NCI-H69 (cell line): Measurements from ENCODE around the gene SRSF4.
A peak's percentile ranks its signal among the peaks of the same experiment; 100 is the strongest.
"Not testable (repeated sequence)": the region's sequence is repeated elsewhere in the genome, so short reads cannot be mapped to it uniquely, and the experiment has no call there.

ENCODE experiments used
- DNase-seq: peaks from one replicate; lab custom pipeline; 2025; lab: John Stamatoyannopoulos, UW

SRSF4 gene

GRCh38 chr1:29162476-29163138, 19.1 kb downstream of the SRSF4 start:
- no peak for DNase-seq

GRCh38 chr1:29162025-29162424, 19.7 kb downstream of the SRSF4 start:
- peak; percentile 31 for DNase-seq

GRCh38 chr1:29159773-29160172, 21.9 kb downstream of the SRSF4 start:
- DNase-seq, result no peak

DNA sequence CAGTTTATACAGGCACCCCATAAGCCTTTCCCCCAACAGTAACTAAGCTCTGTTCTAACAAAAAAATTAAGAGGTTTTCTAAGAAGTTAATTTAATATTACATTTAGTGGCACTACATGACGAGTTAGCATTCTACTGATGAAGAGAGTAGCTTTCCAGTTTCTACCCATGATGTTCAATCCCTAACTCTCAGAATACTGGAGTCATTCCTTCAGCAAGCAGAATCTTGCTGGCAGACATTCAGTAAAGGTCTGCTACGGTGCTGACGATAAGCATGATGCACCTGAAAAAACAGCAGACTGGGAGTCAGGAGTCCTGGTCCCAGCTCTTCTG, 24.5 kb downstream of the SRSF4 start:
- no peak for DNase-seq

GRCh38 chr1:29156543-29157268, 25.0 kb downstream of the SRSF4 start:
- DNase-seq, result no peak

- DNase-seq, result no peak
These were observed 29.5 kb downstream of the SRSF4 start for GRCh38 chr1:29152046-29152805.

DNA sequence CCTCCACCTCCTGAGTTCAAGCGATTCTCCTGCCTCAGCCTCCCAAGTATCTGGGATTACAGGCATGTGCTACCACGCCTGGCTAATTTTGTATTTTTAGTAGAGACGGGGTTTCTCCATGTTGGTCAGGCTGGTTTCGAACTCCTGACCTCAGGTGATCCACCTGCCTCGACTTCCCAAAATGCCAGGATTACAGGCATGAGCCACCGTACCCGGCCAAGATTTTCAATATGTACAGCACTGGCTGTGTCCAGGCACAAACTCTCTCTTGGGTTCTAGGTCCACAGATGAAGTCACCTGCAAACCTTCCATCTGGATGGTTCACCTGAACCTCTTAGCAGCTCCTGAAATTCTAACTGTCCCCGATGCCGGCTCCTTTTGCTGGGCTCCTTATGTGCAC, 31.4 kb downstream of the SRSF4 start:
- not testable (repeated sequence) for DNase-seq

GRCh38 chr1:29148656-29149491, 32.8 kb downstream of the SRSF4 start:
- no peak for DNase-seq

- DNase-seq, result no peak
These were observed 35.8 kb downstream of the SRSF4 start for GRCh38 chr1:29145739-29146437.

GRCh38 chr1:29144178-29144577, 37.5 kb downstream of the SRSF4 start:
- DNase-seq, result no peak

- DNase-seq, result no peak
These were observed 39.0 kb downstream of the SRSF4 start for GRCh38 chr1:29142714-29143113.

DNA sequence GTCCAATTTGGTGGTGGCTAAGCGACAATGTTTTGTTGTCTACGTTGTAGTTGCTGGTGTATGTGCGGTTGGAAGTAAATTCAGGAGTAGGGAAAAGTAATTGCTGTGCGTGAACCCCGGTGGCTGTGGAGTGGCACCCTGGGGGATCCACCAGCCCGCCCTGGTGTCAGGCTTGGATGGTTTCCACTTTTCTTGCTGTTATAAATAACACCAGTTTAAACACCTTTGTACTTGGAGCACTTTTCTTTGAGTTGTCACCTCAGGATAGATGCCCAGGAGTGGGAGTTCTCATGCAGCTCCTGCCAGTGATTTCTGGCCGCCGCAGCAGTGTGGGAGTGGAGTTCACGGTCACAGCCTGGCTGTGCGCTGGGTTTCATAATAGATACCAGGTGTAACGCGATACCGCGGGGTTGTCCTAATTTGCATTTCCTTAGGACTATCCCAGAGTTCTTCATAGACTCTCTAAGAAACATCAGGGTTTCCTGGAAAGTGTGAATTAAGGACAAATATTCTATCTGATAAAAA, 45.2 kb downstream of the SRSF4 start:
- DNase-seq, result peak; percentile 19

DNA sequence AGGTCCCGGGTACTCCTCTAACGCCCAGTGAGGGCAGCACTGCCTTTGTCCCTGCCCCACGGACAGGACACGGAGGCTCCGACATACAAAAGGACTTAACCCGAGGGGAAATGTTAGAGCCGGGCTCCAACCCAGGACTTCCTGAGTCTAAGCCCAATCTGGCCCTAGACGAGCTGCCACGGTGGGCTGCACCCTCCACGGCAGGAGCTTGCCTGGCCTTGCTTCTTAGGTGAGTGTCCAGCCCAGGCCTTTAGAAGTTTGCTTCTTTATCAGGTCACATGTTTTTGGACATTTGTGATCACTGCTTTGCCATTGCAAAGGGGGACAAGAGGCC, 47.0 kb downstream of the SRSF4 start:
- no peak for DNase-seq

DNA sequence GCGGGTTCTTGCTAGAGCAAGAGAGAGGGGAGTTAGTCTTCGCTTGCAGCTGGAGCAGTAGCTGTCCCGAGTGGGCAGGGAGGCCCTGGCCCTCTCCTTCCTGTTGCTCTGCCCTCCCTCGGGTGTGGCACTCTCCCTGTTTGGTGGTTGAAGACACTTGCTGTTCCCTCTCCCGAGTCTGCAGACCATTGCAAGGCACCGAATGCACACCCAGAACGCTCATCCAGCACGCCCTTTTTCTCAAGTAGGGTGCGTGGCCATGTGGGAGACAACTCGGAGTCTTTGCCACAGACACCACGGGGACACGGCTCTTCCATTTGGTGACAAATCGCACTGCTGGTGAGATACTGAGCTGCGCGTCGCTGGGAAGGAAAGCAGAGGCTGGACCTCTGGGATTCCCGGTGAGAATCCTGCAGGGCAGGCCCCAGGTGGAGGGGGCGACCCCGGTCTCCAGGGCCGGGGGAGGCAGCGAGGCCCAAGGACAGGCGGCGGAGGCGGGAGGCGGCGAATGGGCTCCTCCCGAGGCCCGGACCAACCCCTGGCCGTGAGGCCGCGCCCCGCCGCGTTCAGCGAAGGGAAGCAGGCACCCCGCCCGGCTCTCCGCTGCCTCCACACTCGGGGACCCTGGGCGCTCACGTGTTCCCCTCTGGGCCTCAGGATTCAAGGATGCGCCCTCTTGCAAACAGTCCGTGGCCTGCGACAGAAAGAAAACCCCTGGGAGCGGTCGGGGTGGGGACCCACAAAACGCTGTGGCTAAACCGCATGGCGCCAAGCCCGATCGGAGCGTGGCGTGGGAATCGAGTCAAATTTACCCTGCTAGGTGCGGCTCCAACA, 47.6 kb downstream of the SRSF4 start:
- DNase-seq, result no peak

DNA sequence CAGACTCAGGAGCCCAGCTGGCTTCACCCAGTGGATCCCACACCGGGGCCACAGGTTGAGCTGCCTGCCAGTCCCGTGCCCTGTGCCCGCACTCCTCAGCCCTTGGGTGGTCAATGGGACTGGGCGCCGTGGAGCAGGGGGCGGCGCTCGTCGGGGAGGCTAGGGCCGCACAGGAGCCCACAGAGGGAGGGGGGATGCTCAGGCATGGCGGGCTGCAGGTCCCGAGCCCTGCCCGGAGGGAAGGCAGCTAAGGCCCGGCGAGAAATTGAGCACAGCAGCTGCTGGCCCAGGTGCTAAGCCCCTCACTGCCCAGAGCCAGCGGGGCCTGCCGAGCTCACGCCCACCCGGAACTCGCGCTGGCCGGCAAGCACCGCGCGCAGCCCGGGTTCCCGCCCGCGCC, 50.6 kb downstream of the SRSF4 start:
- not testable (repeated sequence) for DNase-seq

GRCh38 chr1:29129916-29130315, 51.8 kb downstream of the SRSF4 start:
- no peak for DNase-seq

DNA sequence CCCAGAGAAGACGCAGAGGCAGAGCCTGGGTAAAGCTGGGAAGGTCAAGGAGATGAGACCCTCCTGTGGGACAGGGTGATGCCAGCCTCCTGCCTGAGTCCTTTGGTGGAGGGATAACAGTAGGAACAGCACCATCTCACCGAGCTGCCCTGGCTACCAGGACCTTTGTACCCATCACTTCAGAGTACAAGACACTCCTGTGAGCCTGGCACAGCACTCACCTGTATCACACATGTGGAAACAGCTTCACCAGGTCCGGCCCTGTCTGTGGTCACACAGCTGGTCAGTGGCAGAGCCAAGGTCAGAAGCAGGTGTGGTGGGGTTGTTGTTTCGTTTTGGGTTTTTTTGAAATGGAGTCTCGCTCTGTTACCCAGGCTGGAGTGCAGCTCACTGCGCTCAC, 53.0 kb downstream of the SRSF4 start:
- no peak for DNase-seq

GRCh38 chr1:29126198-29126597, 55.5 kb downstream of the SRSF4 start:
- no peak for DNase-seq

DNA sequence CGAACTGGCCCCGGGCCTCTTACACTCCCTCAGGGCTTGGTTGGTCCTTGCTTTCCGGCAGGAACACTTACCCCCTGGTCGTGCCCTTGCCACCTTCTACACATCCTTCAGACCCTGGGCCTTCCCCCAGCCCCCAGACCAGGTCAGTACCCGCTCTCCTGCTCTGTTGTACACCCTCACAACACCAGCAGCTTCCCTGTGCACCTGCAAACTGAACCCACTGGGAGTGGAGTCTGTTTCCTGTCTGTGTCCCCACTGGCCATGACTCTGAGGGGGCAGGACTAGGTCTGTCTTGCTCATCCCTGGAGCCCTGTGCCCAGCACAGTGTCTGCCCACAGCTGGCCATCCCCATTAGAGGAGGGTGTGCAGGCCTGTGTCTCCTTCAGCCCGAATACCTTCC, 55.9 kb downstream of the SRSF4 start:
- no peak for DNase-seq

DNA sequence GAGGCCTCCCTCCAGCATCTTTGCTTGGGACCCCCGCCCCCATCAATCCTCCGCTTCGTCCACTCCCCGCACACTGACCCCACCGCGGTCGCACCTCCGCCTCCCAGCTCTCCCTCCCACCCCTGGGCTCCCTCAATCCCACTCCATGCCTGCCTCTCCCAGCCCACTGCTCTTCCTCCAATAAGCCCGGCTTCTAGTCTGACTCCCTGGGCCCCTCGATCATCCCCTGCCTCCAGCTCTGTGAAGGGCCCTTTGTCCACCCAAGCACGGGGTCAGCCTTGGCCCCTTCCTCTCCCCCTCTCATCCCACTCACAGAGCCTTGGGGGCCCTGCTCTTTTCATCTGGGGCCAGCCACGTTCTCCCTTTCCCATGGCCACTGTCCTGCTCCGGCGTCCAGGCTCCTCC, 56.5 kb downstream of the SRSF4 start:
- no peak for DNase-seq
